Measurements from ENCODE around the gene TCFL5.

DNA sequence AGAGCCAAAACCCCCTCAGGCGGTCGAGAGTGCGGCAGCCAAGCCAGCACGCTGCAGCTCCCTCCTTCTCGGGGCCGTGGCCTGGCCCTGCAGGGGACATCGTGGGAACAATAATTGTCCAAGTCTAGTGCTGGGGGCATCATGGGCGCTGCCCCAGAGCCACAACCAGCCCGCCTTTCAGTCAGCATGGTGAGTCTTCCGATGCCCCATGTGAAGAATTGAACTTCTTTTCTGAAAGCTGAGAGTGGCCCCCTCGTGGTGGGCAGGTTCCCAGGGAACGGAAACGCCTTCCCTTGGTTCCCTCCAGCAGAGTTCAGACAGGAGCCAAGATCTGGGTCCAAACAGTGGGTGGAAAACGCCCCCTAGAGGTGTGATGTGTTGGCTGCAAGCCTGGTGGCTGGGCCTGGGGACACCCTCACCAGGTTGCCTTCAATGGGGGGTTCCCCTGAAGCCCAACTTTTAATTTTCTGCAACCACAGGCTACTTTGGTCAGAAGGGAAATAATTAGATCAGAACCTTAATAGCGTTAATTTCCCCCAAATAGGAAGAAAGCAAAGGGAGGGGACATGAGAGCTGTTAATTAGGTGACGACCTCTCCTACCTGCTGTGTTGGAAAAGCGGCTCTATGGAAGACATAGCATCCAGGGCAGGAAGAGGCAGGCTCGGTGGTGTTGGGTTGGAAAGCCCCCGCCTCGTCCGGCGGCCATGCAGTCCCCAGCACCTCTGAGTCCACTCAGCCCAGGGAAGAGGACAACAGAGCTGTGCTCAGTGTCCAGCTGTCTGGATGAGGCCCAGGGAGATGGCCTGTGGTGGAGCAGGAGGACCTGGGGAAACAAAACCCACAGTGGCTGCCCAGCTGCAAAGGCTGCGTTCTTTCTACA is 70.1 kb downstream of the TCFL5 start:
- no peak for TF ChIP-seq POLR2A (IDR thresholded peaks at IDR 0.05; ENCODE audit: low read length)
- TF ChIP-seq GATA1 (IDR thresholded peaks at IDR 0.05; ENCODE audit: low read depth, low read length) = no peak

Data from erythroblast (primary cell).